Brain microvascular endothelial cell (primary cell): ENCODE measurements around the gene OSGIN1.

Source experiments
- DNase-seq: peaks from one replicate; pipeline ENCODE4 v3.0.0-alpha.2; 2020
- H3K27ac ChIP-seq: fragments of 250-450 bp; sonication (Bioruptor Pico); 2 replicates; pipeline ENCODE4 v1.5.1; 2020; ENCODE audit warnings: mild to moderate bottlenecking, moderate library complexity
- H3K27me3 ChIP-seq: fragments of 250-450 bp; sonication (Bioruptor Pico); replicated peaks from 2 replicates; pipeline ENCODE4 v1.5.1; 2020; ENCODE audit warnings: mild to moderate bottlenecking
- H3K36me3 ChIP-seq: fragments of 250-450 bp; sonication (Bioruptor Pico); replicated peaks from 2 replicates; pipeline ENCODE4 v1.5.1; 2020; ENCODE audit warnings: mild to moderate bottlenecking
- H3K4me3 ChIP-seq: 2 replicates; pipeline ENCODE4 v1.5.1; 2011; ENCODE audit warnings: low read depth, mild to moderate bottlenecking, control low read depth, low read length, moderate library complexity
- in situ Hi-C: cut with HindIII; loops from 2 replicates; pipeline ENCODE4 v1.10.0; 2017; ENCODE audit warnings: low sequenced_read_pairs, low pct_ligation_motif_present
- TF ChIP-seq, protein P1 (sequence below): IDR thresholded peaks from 2 replicates; pipeline ENCODE4 v1.5.1; 2011; ENCODE audit warnings: low read depth, mild to moderate bottlenecking, moderate library complexity, low read length, control low read depth, inconsistent platforms; ENCODE audit errors: missing control alignments

Gene OSGIN1

DNA sequence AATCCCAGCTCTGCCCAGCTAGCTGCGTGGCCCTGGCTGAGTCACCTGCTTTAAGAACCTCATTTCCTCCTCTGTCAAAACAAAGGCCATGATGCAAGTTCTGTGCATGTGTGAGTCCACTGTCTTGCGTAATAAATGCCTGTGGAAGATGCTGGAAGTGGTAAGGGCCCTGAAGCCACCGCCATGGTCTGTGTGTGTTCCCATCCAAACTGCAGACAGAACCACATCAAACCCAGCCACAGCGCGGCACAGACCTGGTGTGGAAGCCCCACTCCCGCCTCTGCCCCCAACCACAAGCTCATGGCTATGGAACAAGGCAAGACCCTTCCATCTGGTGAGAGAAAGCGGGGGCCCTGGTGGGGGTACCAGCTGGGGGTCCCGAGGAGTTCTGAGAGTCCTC lies 41.0 kb downstream of the OSGIN1 start:
- Histone ChIP-seq H3K27ac (no peak overlapping the region), H3K27me3 (peaks cover 12% of the 10 kb centered on the region), H3K4me3 (no peak overlapping the region), H3K36me3 (no peaks in the 10 kb centered on the region)
- DNase-seq: peak; percentile 85
- TF ChIP-seq, protein P1, sequence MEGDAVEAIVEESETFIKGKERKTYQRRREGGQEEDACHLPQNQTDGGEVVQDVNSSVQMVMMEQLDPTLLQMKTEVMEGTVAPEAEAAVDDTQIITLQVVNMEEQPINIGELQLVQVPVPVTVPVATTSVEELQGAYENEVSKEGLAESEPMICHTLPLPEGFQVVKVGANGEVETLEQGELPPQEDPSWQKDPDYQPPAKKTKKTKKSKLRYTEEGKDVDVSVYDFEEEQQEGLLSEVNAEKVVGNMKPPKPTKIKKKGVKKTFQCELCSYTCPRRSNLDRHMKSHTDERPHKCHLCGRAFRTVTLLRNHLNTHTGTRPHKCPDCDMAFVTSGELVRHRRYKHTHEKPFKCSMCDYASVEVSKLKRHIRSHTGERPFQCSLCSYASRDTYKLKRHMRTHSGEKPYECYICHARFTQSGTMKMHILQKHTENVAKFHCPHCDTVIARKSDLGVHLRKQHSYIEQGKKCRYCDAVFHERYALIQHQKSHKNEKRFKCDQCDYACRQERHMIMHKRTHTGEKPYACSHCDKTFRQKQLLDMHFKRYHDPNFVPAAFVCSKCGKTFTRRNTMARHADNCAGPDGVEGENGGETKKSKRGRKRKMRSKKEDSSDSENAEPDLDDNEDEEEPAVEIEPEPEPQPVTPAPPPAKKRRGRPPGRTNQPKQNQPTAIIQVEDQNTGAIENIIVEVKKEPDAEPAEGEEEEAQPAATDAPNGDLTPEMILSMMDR: no peak
- in situ Hi-C loops: no loop called here

GRCh38 chr16:83994703-83995102 lies 41.7 kb downstream of the OSGIN1 start:
- H3K27ac ChIP-seq: no peak overlapping the region
- TF ChIP-seq, protein P1: no peak

DNA sequence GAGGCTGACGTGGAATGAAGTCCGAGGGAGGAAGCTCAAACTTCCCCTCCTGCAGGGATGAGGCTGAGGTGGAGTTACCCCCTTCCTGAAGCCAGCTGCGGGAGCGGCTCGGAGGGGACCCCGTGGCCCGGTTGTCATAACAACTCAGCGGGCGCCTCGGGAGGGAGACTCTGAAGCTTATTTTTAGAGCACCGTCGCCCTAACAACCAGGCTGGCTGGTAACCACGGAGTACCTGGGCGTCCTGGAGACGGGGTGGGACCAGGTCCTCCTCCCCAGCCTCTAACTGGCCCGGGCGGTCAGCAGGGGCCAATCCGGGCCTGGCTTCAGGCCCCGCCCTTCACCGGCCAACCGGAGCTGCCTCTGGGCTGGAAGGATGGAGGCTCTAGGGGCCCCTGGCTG lies 42.7 kb downstream of the OSGIN1 start:
- peak; percentile 21 for DNase-seq
- TF ChIP-seq, protein P1: no peak
- H3K27ac ChIP-seq: no peak overlapping the region
- no peaks in the 10 kb centered on the region for H3K27me3 ChIP-seq
- no peaks in the 10 kb centered on the region for H3K36me3 ChIP-seq
- H3K4me3 ChIP-seq: no peak overlapping the region
- in situ Hi-C loops: no loop called here

More at GRCh38 chr16:83994703-83995102, 41.7 kb downstream of the OSGIN1 start:
- in situ Hi-C loops: no loop called here
- Histone ChIP-seq H3K36me3 (no peaks in the 10 kb centered on the region), H3K4me3 (no peak overlapping the region), H3K27me3 (peaks cover 6% of the 10 kb centered on the region)
- DNase-seq: no peak

- TF ChIP-seq, protein P1: peak; percentile 26
- Histone ChIP-seq H3K4me3 (no peak overlapping the region), H3K27me3 (no peaks in the 10 kb centered on the region), H3K27ac (no peak overlapping the region), H3K36me3 (no peaks in the 10 kb centered on the region)
- in situ Hi-C loops: no loop called here
- DNase-seq: no peak
Observed at GRCh38 chr16:83996481-83997252, 43.6 kb downstream of the OSGIN1 start.

DNA sequence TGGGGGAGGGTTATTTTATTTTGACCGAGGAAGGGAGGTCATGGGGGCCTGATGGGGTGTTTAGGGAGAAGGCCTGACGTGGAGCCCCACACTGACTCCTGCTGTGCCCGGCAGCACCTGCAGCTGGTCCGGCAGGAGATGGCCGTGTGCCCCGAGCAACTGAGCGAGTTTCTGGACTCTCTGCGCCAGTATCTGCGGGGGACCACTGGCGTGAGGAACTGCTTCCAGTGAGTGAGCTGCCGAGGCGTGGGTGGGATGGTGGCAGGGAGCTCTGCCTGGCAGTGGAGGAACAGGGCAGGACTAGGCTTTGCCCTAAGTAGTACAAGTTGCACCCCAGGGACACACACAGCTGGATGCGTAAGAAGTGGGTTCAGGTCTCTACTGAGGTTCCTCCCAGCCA lies 45.1 kb downstream of the OSGIN1 start:
- H3K36me3 ChIP-seq: no peaks in the 10 kb centered on the region
- TF ChIP-seq, protein P1: no peak
- DNase-seq: no peak

More for the DNA sequence above, 45.1 kb downstream of the OSGIN1 start:
- Histone ChIP-seq H3K27me3 (no peaks in the 10 kb centered on the region), H3K27ac (no peak overlapping the region), H3K4me3 (no peak overlapping the region)
- in situ Hi-C loops: no loop called here
